A549 (cell line): ENCODE results near the gene EGFL7. TPM values are rescaled to one million over a fixed set of nuclear protein-coding genes. Genes with fewer than 3 reads are reported as not detected.

ENCODE experiments used
- ATAC-seq, 2 experiments: fragments of 200-7000 bp in 1 of 2; fragments of >200 bp in 1 of 2; cut with Nextera tagmentation in 1 of 2; cut with Tn5 transposase in 1 of 2; 3 replicates each; pipeline versions ENCODE4 v1.8.0 to v1.9.1; 2018 to 2020; ENCODE audit warnings: mild to moderate bottlenecking in 1 of 2, moderate library complexity in 1 of 2
- CTCF ChIA-PET: fragments of 300-600 bp; sonication (Branson Sonifier 250); formaldehyde crosslinking; extraction: SDS; loops from one replicate; lab custom pipeline; 2021; ENCODE audit warnings: antibody characterized with exemption, inconsistent platforms; lab: Yijun Ruan, JAX
- POLR2A ChIA-PET: fragments of 350-600 bp; formaldehyde crosslinking; extraction: SDS; loops from one replicate; lab custom pipeline; 2021; ENCODE audit warnings: antibody characterized with exemption, inconsistent platforms; lab: Yijun Ruan, JAX
- DNase-seq, 2 experiments: peaks; one replicate each; pipeline versions ENCODE4 v3.0.0 to v3.0.0-alpha.2; 2011 to 2016; ENCODE audit warnings: low read depth in 1 of 2, low spot score in 1 of 2
- FAIRE-seq: peaks from 2 replicates; lab custom pipeline; 2011; peaks lifted over from hg19 to GRCh38; lab: Jason Lieb, UNC
- H3K27ac ChIP-seq, 2 experiments: fragments of >200 bp; sonication (Bioruptor Twin); formaldehyde crosslinking; 3 replicates each; pipeline ENCODE4 v1.5.1; 2016 to 2017
- H3K4me1 ChIP-seq: fragments of >200 bp; sonication (Bioruptor Twin); formaldehyde crosslinking; 3 replicates; pipeline ENCODE4 v1.6.1; 2016
- H3K4me2 ChIP-seq: fragments of >200 bp; sonication (Bioruptor Twin); formaldehyde crosslinking; 3 replicates; pipeline ENCODE4 v1.6.1; 2016
- H3K4me3 ChIP-seq: fragments of >200 bp; sonication (Bioruptor Twin); formaldehyde crosslinking; 3 replicates; pipeline ENCODE4 v1.5.1; 2016
- H3K9me3 ChIP-seq: fragments of >200 bp; sonication (Bioruptor Twin); formaldehyde crosslinking; 3 replicates; pipeline ENCODE4 v1.6.1; 2016
- CBX2 ChIP-seq: fragments of 200-600 bp; sonication (generic); IDR thresholded peaks from 2 replicates; pipeline ENCODE4 v1.6.1; 2016; ENCODE audit warnings: low read depth, mild to moderate bottlenecking, borderline replicate concordance
- CHD2 ChIP-seq: fragments of 150-350 bp; IDR thresholded peaks from 2 replicates; pipeline ENCODE4 v1.6.1; 2014; ENCODE audit warnings: low read length; ENCODE audit not compliant: partially characterized antibody
- CTCF ChIP-seq: fragments of >200 bp; sonication (Bioruptor Twin); formaldehyde crosslinking; IDR thresholded peaks from 3 replicates; pipeline ENCODE4 v1.5.1; 2016
- EP300 ChIP-seq, 2 experiments: fragments of >200 bp; sonication (Bioruptor Twin); formaldehyde crosslinking; IDR thresholded peaks; 2 replicates in 1 of 2; 3 replicates in 1 of 2; pipeline ENCODE4 v1.6.1; 2016 to 2017
- FOSL2 ChIP-seq, 2 experiments: fragments of 450-650 bp in 1 of 2; fragments of >200 bp in 1 of 2; sonication (Bioruptor Twin) in 1 of 2; formaldehyde crosslinking; IDR thresholded peaks; 2 replicates each; pipeline versions ENCODE4 v1.5.0 to v1.6.1; 2016 to 2020; ENCODE audit warnings: mild to moderate bottlenecking in 1 of 2, moderate library complexity in 1 of 2
- HMGXB4 ChIP-seq: fragments of 250-450 bp; sonication (Bioruptor Pico); IDR thresholded peaks from 2 replicates; pipeline ENCODE4 v1.5.0; 2021; ENCODE audit warnings: mild to moderate bottlenecking, moderate library complexity, borderline replicate concordance
- JUN ChIP-seq, 2 experiments: fragments of >200 bp; sonication (Bioruptor Twin); formaldehyde crosslinking; IDR thresholded peaks; 2 replicates in 1 of 2; 3 replicates in 1 of 2; pipeline ENCODE4 v1.6.1; 2016 to 2017
- KDM5A ChIP-seq: fragments of 200-600 bp; sonication (generic); IDR thresholded peaks from 2 replicates; pipeline ENCODE4 v1.6.1; 2016; ENCODE audit warnings: antibody characterized with exemption, mild to moderate bottlenecking
- MAZ ChIP-seq: fragments of 150-350 bp; IDR thresholded peaks from 2 replicates; pipeline ENCODE4 v1.6.1; 2014; ENCODE audit warnings: antibody characterized with exemption, low read depth, low read length, borderline replicate concordance
- PBX3 ChIP-seq: IDR thresholded peaks from 2 replicates; pipeline ENCODE4 v1.6.1; 2012
- PHF8 ChIP-seq: fragments of 200-600 bp; sonication (generic); IDR thresholded peaks from 2 replicates; pipeline ENCODE4 v1.6.1; 2016; ENCODE audit warnings: low read depth, mild to moderate bottlenecking, antibody characterized with exemption, moderate library complexity, borderline replicate concordance
- RFX5 ChIP-seq: fragments of 450-650 bp; IDR thresholded peaks from 2 replicates; pipeline ENCODE4 v1.7.1; 2014; ENCODE audit warnings: antibody characterized with exemption, mild to moderate bottlenecking, moderate library complexity
- RNF2 ChIP-seq: fragments of 200-600 bp; sonication (generic); IDR thresholded peaks from 2 replicates; pipeline ENCODE4 v1.6.1; 2016; ENCODE audit warnings: low read depth, mild to moderate bottlenecking, antibody characterized with exemption, moderate library complexity, borderline replicate concordance
- SMC3 ChIP-seq: fragments of >200 bp; sonication (Bioruptor Twin); formaldehyde crosslinking; IDR thresholded peaks from 3 replicates; pipeline ENCODE4 v1.6.1; 2018; ENCODE audit warnings: inconsistent platforms
- TFCP2L1 ChIP-seq: fragments of 250-450 bp; sonication (Bioruptor Pico); IDR thresholded peaks from 2 replicates; pipeline ENCODE4 v1.5.0; 2021; ENCODE audit warnings: mild to moderate bottlenecking
- ZC3H11A ChIP-seq: fragments of 450-650 bp; IDR thresholded peaks from 2 replicates; pipeline ENCODE4 v1.6.1; 2014; ENCODE audit warnings: antibody characterized with exemption, mild to moderate bottlenecking
- WGBS: methylation state at CpG from one replicate; pipeline ENCODE4 v1.1.6; 2017; ENCODE audit errors: missing lambda C conversion rate; 5-methylcytosine and 5-hydroxymethylcytosine counted together
- polyA plus RNA-seq, 4 experiments: library from polyadenylated mRNA; depleted of rRNA in 3 of 4; stranded (reverse); fragments of >200 nt; fragmentation: RNase III in 1 of 4; extraction: RNeasy Plus Mini Kit Qiagen cat#74134 plus additional on column Dnase treatment in 1 of 4; gene quantifications; 2 replicates in 3 of 4; 3 replicates in 1 of 4; pipeline ENCODE4 v1.2.3, GENCODE V29; 2011 to 2017
- TF ChIP-seq, protein P1 (sequence below): fragments of 200-600 bp; sonication (generic); IDR thresholded peaks from 2 replicates; pipeline ENCODE4 v1.6.1; 2016; ENCODE audit warnings: antibody characterized with exemption, mild to moderate bottlenecking, moderate library complexity

Gene EGFL7
- polyA plus RNA-seq, 2 of the 4 experiments (the other 2 are of a cell fraction) = 19.9 to 34.4 TPM

GRCh38 chr9:136626066-136626725 lies 36.5 kb upstream of the EGFL7 start:
- H3K4me1 ChIP-seq = peaks cover 40% of the 10 kb centered on the region
- 89% methylated on average over 12 of the region's 30 CpGs for WGBS
- no peak for DNase-seq
- TF ChIP-seq TFCP2L1 = no peak
- TF ChIP-seq FOSL2 (IDR thresholded peaks at IDR 0.05) = no peak
- TF ChIP-seq FOSL2 (CRISPR knock-in tag; IDR thresholded peaks at IDR 0.05) = no peak
- TF ChIP-seq, protein P1, sequence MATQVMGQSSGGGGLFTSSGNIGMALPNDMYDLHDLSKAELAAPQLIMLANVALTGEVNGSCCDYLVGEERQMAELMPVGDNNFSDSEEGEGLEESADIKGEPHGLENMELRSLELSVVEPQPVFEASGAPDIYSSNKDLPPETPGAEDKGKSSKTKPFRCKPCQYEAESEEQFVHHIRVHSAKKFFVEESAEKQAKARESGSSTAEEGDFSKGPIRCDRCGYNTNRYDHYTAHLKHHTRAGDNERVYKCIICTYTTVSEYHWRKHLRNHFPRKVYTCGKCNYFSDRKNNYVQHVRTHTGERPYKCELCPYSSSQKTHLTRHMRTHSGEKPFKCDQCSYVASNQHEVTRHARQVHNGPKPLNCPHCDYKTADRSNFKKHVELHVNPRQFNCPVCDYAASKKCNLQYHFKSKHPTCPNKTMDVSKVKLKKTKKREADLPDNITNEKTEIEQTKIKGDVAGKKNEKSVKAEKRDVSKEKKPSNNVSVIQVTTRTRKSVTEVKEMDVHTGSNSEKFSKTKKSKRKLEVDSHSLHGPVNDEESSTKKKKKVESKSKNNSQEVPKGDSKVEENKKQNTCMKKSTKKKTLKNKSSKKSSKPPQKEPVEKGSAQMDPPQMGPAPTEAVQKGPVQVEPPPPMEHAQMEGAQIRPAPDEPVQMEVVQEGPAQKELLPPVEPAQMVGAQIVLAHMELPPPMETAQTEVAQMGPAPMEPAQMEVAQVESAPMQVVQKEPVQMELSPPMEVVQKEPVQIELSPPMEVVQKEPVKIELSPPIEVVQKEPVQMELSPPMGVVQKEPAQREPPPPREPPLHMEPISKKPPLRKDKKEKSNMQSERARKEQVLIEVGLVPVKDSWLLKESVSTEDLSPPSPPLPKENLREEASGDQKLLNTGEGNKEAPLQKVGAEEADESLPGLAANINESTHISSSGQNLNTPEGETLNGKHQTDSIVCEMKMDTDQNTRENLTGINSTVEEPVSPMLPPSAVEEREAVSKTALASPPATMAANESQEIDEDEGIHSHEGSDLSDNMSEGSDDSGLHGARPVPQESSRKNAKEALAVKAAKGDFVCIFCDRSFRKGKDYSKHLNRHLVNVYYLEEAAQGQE = no peak
- no peak for TF ChIP-seq PBX3
- no peak for TF ChIP-seq HMGXB4 (CRISPR knock-in tag)
- TF ChIP-seq RFX5 = no peak
- no peak for TF ChIP-seq EP300 (IDR thresholded peaks at IDR 0.05)
- TF ChIP-seq KDM5A = no peak
- no peak for TF ChIP-seq CBX2
- no peak for TF ChIP-seq MAZ
- no peak for TF ChIP-seq PHF8
- TF ChIP-seq JUN (IDR thresholded peaks at IDR 0.05) = no peak
- no peak for TF ChIP-seq SMC3
- no peak for TF ChIP-seq RNF2
- no peak for TF ChIP-seq CHD2
- no peak for TF ChIP-seq CTCF
- TF ChIP-seq ZC3H11A = no peak
- TF ChIP-seq, all 56 proteins: peak for 0
- CTCF ChIA-PET = interaction anchor here (1.0 to 10.1 kb wide), 32 partner anchors 8 to 263 kb away, joined by 3 to 776 read pairs (median 6); no protein-coding TSS in a partner anchor
- Histone ChIP-seq H3K4me2 (peak overlapping the region; percentile 23; the same call in 1 of the 3 replicates), H3K27ac (peak overlapping the region in 1 of 2 experiments; percentile 68; a peak in 4 of 6 replicates), H3K9me3 (no peaks in the 10 kb centered on the region), H3K4me3 (no peak overlapping the region)
- ATAC-seq (no peak), FAIRE-seq (no peak)
- POLR2A ChIA-PET = interaction anchor here (2.5 kb wide), 1 partner anchor 142 kb away, joined by 17 read pairs; no protein-coding TSS in a partner anchor
